ENCODE results near the gene ADSS1.

The ADSS1 gene

GRCh38 chr14:104756477-104757237 lies 32.6 kb downstream of the ADSS1 start:
- in situ Hi-C loops (cut with MboI; ENCODE audit: low pct_unique_long_range_greater_than_20kb, low sequenced_read_pairs) = no loop called here

GRCh38 chr14:104757238-104757585 lies 33.2 kb downstream of the ADSS1 start:
- no peak for DNase-seq
- in situ Hi-C loops (cut with MboI; ENCODE audit: low pct_unique_long_range_greater_than_20kb, low sequenced_read_pairs) = no loop called here

More at GRCh38 chr14:104756477-104757237, 32.6 kb downstream of the ADSS1 start:
- DNase-seq = no peak

GRCh38 chr14:104757681-104758392 lies 33.8 kb downstream of the ADSS1 start:
- in situ Hi-C loops (cut with MboI; ENCODE audit: low pct_unique_long_range_greater_than_20kb, low sequenced_read_pairs) = no loop called here
- DNase-seq = no peak

GRCh38 chr14:104758981-104759969 lies 35.2 kb downstream of the ADSS1 start:
- DNase-seq = no peak
- in situ Hi-C loops (cut with MboI; ENCODE audit: low pct_unique_long_range_greater_than_20kb, low sequenced_read_pairs) = no loop called here

GRCh38 chr14:104765517-104765916 lies 41.5 kb downstream of the ADSS1 start:
- no peak for DNase-seq
- in situ Hi-C loops (cut with MboI; ENCODE audit: low pct_unique_long_range_greater_than_20kb, low sequenced_read_pairs) = no loop called here

GRCh38 chr14:104766256-104766862 lies 42.3 kb downstream of the ADSS1 start:
- DNase-seq = no peak
- in situ Hi-C loops (cut with MboI; ENCODE audit: low pct_unique_long_range_greater_than_20kb, low sequenced_read_pairs) = no loop called here

- in situ Hi-C loops (cut with MboI; ENCODE audit: low pct_unique_long_range_greater_than_20kb, low sequenced_read_pairs) = no loop called here
These were observed 43.0 kb downstream of the ADSS1 start for GRCh38 chr14:104766863-104767633.

GRCh38 chr14:104767634-104767918 lies 43.5 kb downstream of the ADSS1 start:
- in situ Hi-C loops (cut with MboI; ENCODE audit: low pct_unique_long_range_greater_than_20kb, low sequenced_read_pairs) = no loop called here
- no peak for DNase-seq

More at GRCh38 chr14:104766863-104767633, 43.0 kb downstream of the ADSS1 start:
- no peak for DNase-seq

GRCh38 chr14:104768437-104769323 lies 44.7 kb downstream of the ADSS1 start:
- DNase-seq = peak; percentile 85
- in situ Hi-C loops (cut with MboI; ENCODE audit: low pct_unique_long_range_greater_than_20kb, low sequenced_read_pairs) = no loop called here

GRCh38 chr14:104769324-104770071 lies 45.5 kb downstream of the ADSS1 start:
- DNase-seq = no peak
- in situ Hi-C loops (cut with MboI; ENCODE audit: low pct_unique_long_range_greater_than_20kb, low sequenced_read_pairs) = no loop called here

- in situ Hi-C loops (cut with MboI; ENCODE audit: low pct_unique_long_range_greater_than_20kb, low sequenced_read_pairs) = no loop called here
- no peak for DNase-seq
These were observed 46.1 kb downstream of the ADSS1 start for GRCh38 chr14:104770072-104770579.

GRCh38 chr14:104770851-104771272 lies 46.8 kb downstream of the ADSS1 start:
- DNase-seq = peak; percentile 41

GRCh38 chr14:104771374-104771773 lies 47.3 kb downstream of the ADSS1 start:
- in situ Hi-C loops (cut with MboI; ENCODE audit: low pct_unique_long_range_greater_than_20kb, low sequenced_read_pairs) = no loop called here
- no peak for DNase-seq

More at GRCh38 chr14:104770851-104771272, 46.8 kb downstream of the ADSS1 start:
- in situ Hi-C loops (cut with MboI; ENCODE audit: low pct_unique_long_range_greater_than_20kb, low sequenced_read_pairs) = no loop called here

- in situ Hi-C loops (cut with MboI; ENCODE audit: low pct_unique_long_range_greater_than_20kb, low sequenced_read_pairs) = no loop called here
- DNase-seq = no peak
These were observed 48.1 kb downstream of the ADSS1 start for GRCh38 chr14:104771918-104772706.

GRCh38 chr14:104772707-104773504 lies 48.9 kb downstream of the ADSS1 start:
- DNase-seq = no peak
- in situ Hi-C loops (cut with MboI; ENCODE audit: low pct_unique_long_range_greater_than_20kb, low sequenced_read_pairs) = no loop called here
